ENCODE measurements around the gene WDR36. TPM values are rescaled to one million over a fixed set of nuclear protein-coding genes. Genes with fewer than 3 reads are reported as not detected.

The WDR36 gene
- polyA plus RNA-seq, 1 donor (not counting 4 experiments of a cell fraction or from before 2014, with no cell fraction given), result 37.8 TPM

- Histone ChIP-seq H3K9ac (ENCODE audit: control insufficient read depth, extremely low read depth, insufficient read depth, low read length) (no peak overlapping the region), H3K9me1 (ENCODE audit: control insufficient read depth, extremely low read depth, insufficient read depth, low read length) (no peaks in the 10 kb centered on the region), H3K4me1 (ENCODE audit: control insufficient read depth, extremely low read depth, insufficient read depth, low read length) (no peaks in the 10 kb centered on the region), H3K4me3 (ENCODE audit: control insufficient read depth in 2 of 3, extremely low read depth in 1 of 3, insufficient read depth in 2 of 3, low read depth in 1 of 3, low read length in 3 of 3) (no peak overlapping the region), H3K4me2 (ENCODE audit: control insufficient read depth, extremely low read depth, insufficient read depth, low read depth, low read length) (no peak overlapping the region), H3K9me3 (ENCODE audit: control insufficient read depth, low read depth, low read length) (no peaks in the 10 kb centered on the region), H3K27ac (ENCODE audit: control insufficient read depth, insufficient read depth, low read length) (no peak overlapping the region), H4K20me1 (ENCODE audit: control insufficient read depth, extremely low read depth, insufficient read depth, low read length) (no peaks in the 10 kb centered on the region), H3K27me3 (ENCODE audit: control insufficient read depth, extremely low read depth, insufficient read depth, low read length) (peaks cover 8% of the 10 kb centered on the region), H3K79me2 (ENCODE audit: control insufficient read depth, insufficient read depth, low read length) (no peaks in the 10 kb centered on the region), H3K36me3 (ENCODE audit: control insufficient read depth in 2 of 2, extremely low read depth in 1 of 2, insufficient read depth in 2 of 2, low read length in 2 of 2) (no peaks in the 10 kb centered on the region), H2AFZ (ENCODE audit: control insufficient read depth, low read length) (peak overlapping the region; percentile 10)
- TF ChIP-seq CTCF (optimal IDR thresholded peaks at IDR 0.05 in 1 of 3, IDR thresholded peaks at IDR 0.05 in 1 of 3, conservative IDR thresholded peaks at IDR 0.05 in 1 of 3; ENCODE audit: extremely low read depth in 1 of 3, insufficient read depth in 2 of 3, low read length in 3 of 3) (no peak), EZH2 (IDR thresholded peaks at IDR 0.05; ENCODE audit: low read length) (no peak)
- DNase-seq (ENCODE audit: low read depth, low spot score), result no peak
- no peak for FAIRE-seq
- dilution Hi-C loops (cut with MboI; ENCODE audit: extremely low pct_ligation_motif_present, low sequenced_read_pairs), result no loop called here
Measured at GRCh38 chr5:111066261-111066938, 25.7 kb upstream of the WDR36 start.

GRCh38 chr5:111068213-111068612 is 23.9 kb upstream of the WDR36 start:
- dilution Hi-C loops (cut with MboI; ENCODE audit: extremely low pct_ligation_motif_present, low sequenced_read_pairs), result no loop called here

More at GRCh38 chr5:111068213-111068612, 23.9 kb upstream of the WDR36 start:
- no peaks in the 10 kb centered on the region for H3K36me3 ChIP-seq (ENCODE audit: control insufficient read depth in 2 of 2, extremely low read depth in 1 of 2, insufficient read depth in 2 of 2, low read length in 2 of 2)
- peaks cover 17% of the 10 kb centered on the region for H3K27me3 ChIP-seq (ENCODE audit: control insufficient read depth, extremely low read depth, insufficient read depth, low read length)
- TF ChIP-seq CTCF (optimal IDR thresholded peaks at IDR 0.05 in 1 of 3, IDR thresholded peaks at IDR 0.05 in 1 of 3, conservative IDR thresholded peaks at IDR 0.05 in 1 of 3; ENCODE audit: extremely low read depth in 1 of 3, insufficient read depth in 2 of 3, low read length in 3 of 3) (no peak), EZH2 (IDR thresholded peaks at IDR 0.05; ENCODE audit: low read length) (no peak)
- H3K4me2 ChIP-seq (ENCODE audit: control insufficient read depth, extremely low read depth, insufficient read depth, low read depth, low read length), result no peak overlapping the region
- H3K27ac ChIP-seq (ENCODE audit: control insufficient read depth, insufficient read depth, low read length), result no peak overlapping the region
- no peak overlapping the region for H3K9ac ChIP-seq (ENCODE audit: control insufficient read depth, extremely low read depth, insufficient read depth, low read length)
- no peak overlapping the region for H2AFZ ChIP-seq (ENCODE audit: control insufficient read depth, low read length)
- peaks cover 3% of the 10 kb centered on the region for H3K4me1 ChIP-seq (ENCODE audit: control insufficient read depth, extremely low read depth, insufficient read depth, low read length)
- no peaks in the 10 kb centered on the region for H3K79me2 ChIP-seq (ENCODE audit: control insufficient read depth, insufficient read depth, low read length)
- FAIRE-seq (no peak), DNase-seq (ENCODE audit: low read depth, low spot score) (no peak)
- no peaks in the 10 kb centered on the region for H4K20me1 ChIP-seq (ENCODE audit: control insufficient read depth, extremely low read depth, insufficient read depth, low read length)
- no peak overlapping the region for H3K4me3 ChIP-seq (ENCODE audit: control insufficient read depth in 2 of 3, extremely low read depth in 1 of 3, insufficient read depth in 2 of 3, low read depth in 1 of 3, low read length in 3 of 3)
- no peaks in the 10 kb centered on the region for H3K9me1 ChIP-seq (ENCODE audit: control insufficient read depth, extremely low read depth, insufficient read depth, low read length)
- no peaks in the 10 kb centered on the region for H3K9me3 ChIP-seq (ENCODE audit: control insufficient read depth, low read depth, low read length)

Data from keratinocyte (primary cell).